SK-N-SH treated with all-trans-retinoic acid at 6 μM for 48 hours (cell line): ENCODE results near the gene HOXA4.
A peak's percentile ranks its signal among the peaks of the same experiment; 100 is the strongest.

ENCODE experiments used
- ATAC-seq: fragments of 200-7000 bp; cut with Tn5 transposase; 3 replicates; pipeline ENCODE4 v1.9.1; 2020; ENCODE audit warnings: mild to moderate bottlenecking, moderate library complexity
- BACH2 ChIP-seq: fragments of 250-450 bp; sonication (Bioruptor Pico); IDR thresholded peaks from 2 replicates; pipeline ENCODE4 v1.9.0; 2021; ENCODE audit warnings: mild to moderate bottlenecking, borderline replicate concordance
- CREB5 ChIP-seq: fragments of 250-450 bp; sonication (Bioruptor Pico); IDR thresholded peaks from 2 replicates; pipeline ENCODE4 v1.5.1; 2020; ENCODE audit warnings: low read depth, mild to moderate bottlenecking, moderate library complexity
- CSDC2 ChIP-seq: fragments of 250-450 bp; sonication (Bioruptor Pico); IDR thresholded peaks from 2 replicates; pipeline ENCODE4 v1.5.0; 2020; ENCODE audit warnings: mild to moderate bottlenecking, moderate library complexity
- CSRNP3 ChIP-seq: fragments of 250-450 bp; sonication (Bioruptor Pico); IDR thresholded peaks from 2 replicates; pipeline ENCODE4 v1.5.1; 2021; ENCODE audit warnings: mild to moderate bottlenecking, moderate library complexity
- GLIS3 ChIP-seq: fragments of 250-450 bp; sonication (Bioruptor Pico); IDR thresholded peaks from 2 replicates; pipeline ENCODE4 v1.5.0; 2020; ENCODE audit warnings: mild to moderate bottlenecking, moderate library complexity
- ISL1 ChIP-seq: fragments of 250-450 bp; sonication (Bioruptor Pico); IDR thresholded peaks from 2 replicates; pipeline ENCODE4 v2.1.2; 2022; ENCODE audit warnings: mild to moderate bottlenecking, moderate library complexity
- OSR1 ChIP-seq: fragments of 250-450 bp; sonication (Bioruptor Pico); IDR thresholded peaks from 2 replicates; pipeline ENCODE4 v1.8.0; 2022; ENCODE audit warnings: moderate library complexity, mild to moderate bottlenecking, inconsistent platforms
- PATZ1 ChIP-seq: fragments of 250-450 bp; sonication (Bioruptor Pico); IDR thresholded peaks from 2 replicates; pipeline ENCODE4 v1.8.0; 2020; ENCODE audit warnings: mild to moderate bottlenecking, moderate library complexity, borderline replicate concordance
- POU6F1 ChIP-seq: fragments of 250-450 bp; sonication (Bioruptor Pico); IDR thresholded peaks from 2 replicates; pipeline ENCODE4 v1.8.0; 2021; ENCODE audit warnings: low read depth, mild to moderate bottlenecking, moderate library complexity, borderline replicate concordance
- PPARA ChIP-seq: fragments of 250-450 bp; sonication (Bioruptor Pico); IDR thresholded peaks from 2 replicates; pipeline ENCODE4 v1.5.0; 2020; ENCODE audit warnings: mild to moderate bottlenecking, borderline replicate concordance
- SNAI2 ChIP-seq: fragments of 250-450 bp; sonication (Bioruptor Pico); IDR thresholded peaks from 2 replicates; pipeline ENCODE4 v1.5.0; 2020; ENCODE audit warnings: mild to moderate bottlenecking, moderate library complexity
- TCF4 ChIP-seq: fragments of 250-450 bp; sonication (Bioruptor Pico); IDR thresholded peaks from 2 replicates; pipeline ENCODE4 v1.8.0; 2021; ENCODE audit warnings: mild to moderate bottlenecking, moderate library complexity, borderline replicate concordance
- TOX ChIP-seq: fragments of 250-450 bp; sonication (Bioruptor Pico); IDR thresholded peaks from 2 replicates; pipeline ENCODE4 v1.8.0; 2021; ENCODE audit warnings: mild to moderate bottlenecking, moderate library complexity, borderline replicate concordance
- TSHZ2 ChIP-seq: fragments of 250-450 bp; sonication (Bioruptor Pico); IDR thresholded peaks from 2 replicates; pipeline ENCODE4 v1.5.0; 2020; ENCODE audit warnings: mild to moderate bottlenecking, moderate library complexity
- ZC3H10 ChIP-seq: fragments of 250-450 bp; sonication (Bioruptor Pico); IDR thresholded peaks from 2 replicates; pipeline ENCODE4 v1.5.1; 2021; ENCODE audit warnings: mild to moderate bottlenecking, moderate library complexity
- ZFP3 ChIP-seq: fragments of 250-450 bp; sonication (Bioruptor Pico); IDR thresholded peaks from 2 replicates; pipeline ENCODE4 v1.5.0; 2020; ENCODE audit warnings: mild to moderate bottlenecking, moderate library complexity
- ZFP30 ChIP-seq: fragments of 450-650 bp; formaldehyde crosslinking; IDR thresholded peaks from 2 replicates; pipeline ENCODE4 v1.5.0; 2022; ENCODE audit warnings: mild to moderate bottlenecking, moderate library complexity
- ZNF565 ChIP-seq: fragments of 450-650 bp; formaldehyde crosslinking; conservative IDR thresholded peaks from 2 replicates; pipeline ENCODE4 v1.5.0; 2020; ENCODE audit warnings: low read depth, mild to moderate bottlenecking, moderate library complexity
- ZNF70 ChIP-seq: fragments of 450-650 bp; formaldehyde crosslinking; IDR thresholded peaks from 2 replicates; pipeline ENCODE4 v1.5.0; 2020; ENCODE audit warnings: mild to moderate bottlenecking, moderate library complexity
- ZNF8 ChIP-seq: fragments of 450-650 bp; formaldehyde crosslinking; IDR thresholded peaks from 2 replicates; pipeline ENCODE4 v1.5.0; 2020; ENCODE audit warnings: mild to moderate bottlenecking, moderate library complexity

HOXA4 gene

GRCh38 chr7:27161721-27162560 lies 31.4 kb upstream of the HOXA4 start:
- ATAC-seq: no peak
- no peak for TF ChIP-seq PATZ1
- no peak for TF ChIP-seq ISL1 (CRISPR knock-in tag)
- no peak for TF ChIP-seq ZNF8 (CRISPR knock-in tag)
- TF ChIP-seq SNAI2 (CRISPR knock-in tag): no peak
- no peak for TF ChIP-seq POU6F1 (CRISPR knock-in tag)
- TF ChIP-seq ZFP3 (CRISPR knock-in tag): no peak

GRCh38 chr7:27161214-27161720 lies 30.7 kb upstream of the HOXA4 start:
- no peak for TF ChIP-seq CREB5 (CRISPR knock-in tag)
- TF ChIP-seq ZFP30 (CRISPR knock-in tag): no peak
- no peak for ATAC-seq

- peak; percentile 85 for ATAC-seq
- TF ChIP-seq PPARA (no peak), SNAI2 (CRISPR knock-in tag) (no peak), ZNF70 (CRISPR knock-in tag) (no peak), TCF4 (CRISPR knock-in tag) (no peak)
Measured at GRCh38 chr7:27160546-27161213, 30.1 kb upstream of the HOXA4 start.

GRCh38 chr7:27160145-27160545 lies 29.6 kb upstream of the HOXA4 start:
- ATAC-seq: no peak
- TF ChIP-seq BACH2 (CRISPR knock-in tag) (no peak), ZC3H10 (CRISPR knock-in tag) (no peak), TOX (CRISPR knock-in tag) (no peak), ZFP3 (CRISPR knock-in tag) (no peak), PATZ1 (no peak), CSDC2 (CRISPR knock-in tag) (no peak), ZNF565 (CRISPR knock-in tag) (no peak), GLIS3 (no peak), TSHZ2 (CRISPR knock-in tag) (no peak), CREB5 (CRISPR knock-in tag) (no peak), POU6F1 (CRISPR knock-in tag) (no peak), ZNF70 (CRISPR knock-in tag) (no peak), OSR1 (CRISPR knock-in tag) (no peak), SNAI2 (CRISPR knock-in tag) (no peak), CSRNP3 (CRISPR knock-in tag) (no peak)
